Fibroblast of lung (primary cell): ENCODE measurements around the gene GAB2. TPM values are rescaled to one million over a fixed set of nuclear protein-coding genes. Genes with fewer than 3 reads are reported as not detected.

ENCODE experiments used
- DNase-seq, 2 donors: peaks; one replicate each; pipeline versions ENCODE4 v3.0.0 to v3.0.0-alpha.2; 2010; ENCODE audit warnings: low read depth in 2 of 2
- H2AFZ ChIP-seq: 2 replicates; pipeline ENCODE4 v1.5.1; 2012; ENCODE audit warnings: low read length, control low read depth, inconsistent platforms
- H3K27ac ChIP-seq: 2 replicates; pipeline ENCODE4 v1.5.1; 2011; ENCODE audit warnings: low read length, control low read depth; ENCODE audit not compliant: insufficient read depth
- H3K27me3 ChIP-seq: 2 replicates; pipeline ENCODE4 v1.5.1; 2011; ENCODE audit warnings: mild to moderate bottlenecking, low read length; ENCODE audit not compliant: control insufficient read depth, insufficient read depth
- H3K36me3 ChIP-seq: 2 replicates; pipeline ENCODE4 v1.5.1; 2011; ENCODE audit warnings: low read length; ENCODE audit not compliant: control insufficient read depth, insufficient read depth
- H3K4me1 ChIP-seq: 2 replicates; pipeline ENCODE4 v1.5.1; 2011; ENCODE audit warnings: low read length; ENCODE audit not compliant: control insufficient read depth, insufficient read depth; ENCODE audit errors: extremely low read depth
- H3K4me2 ChIP-seq: 2 replicates; pipeline ENCODE4 v1.5.1; 2011; ENCODE audit warnings: low read length, control low read depth; ENCODE audit not compliant: insufficient read depth; ENCODE audit errors: extremely low read depth
- H3K4me3 ChIP-seq, 4 experiments: fragments of 200-600 bp in 1 of 4; sonication (generic) in 1 of 4; replicated peaks in 1 of 4; 2 replicates each; pipeline ENCODE4 v1.5.1; 2011 to 2016; ENCODE audit warnings: low read length in 4 of 4, low read depth in 3 of 4, mild to moderate bottlenecking in 3 of 4, control low read depth in 2 of 4, inconsistent platforms in 1 of 4, mixed read lengths in 1 of 4; ENCODE audit not compliant: insufficient read depth in 1 of 4; ENCODE audit errors: control extremely low read depth in 1 of 4
- H3K79me2 ChIP-seq: 2 replicates; pipeline ENCODE4 v1.5.1; 2012; ENCODE audit warnings: mild to moderate bottlenecking, low read length, inconsistent platforms; ENCODE audit not compliant: control insufficient read depth, insufficient read depth
- H3K9ac ChIP-seq: 2 replicates; pipeline ENCODE4 v1.5.1; 2011; ENCODE audit warnings: mild to moderate bottlenecking, low read length, control low read depth; ENCODE audit not compliant: insufficient read depth
- H3K9me3 ChIP-seq: 2 replicates; pipeline ENCODE4 v1.5.1; 2012; ENCODE audit warnings: low read depth, low read length; ENCODE audit not compliant: control insufficient read depth, insufficient read depth
- H4K20me1 ChIP-seq: 2 replicates; pipeline ENCODE4 v1.5.1; 2011; ENCODE audit warnings: low read length; ENCODE audit not compliant: control insufficient read depth, insufficient read depth; ENCODE audit errors: extremely low read depth
- EZH2 ChIP-seq: IDR thresholded peaks from 2 replicates; pipeline ENCODE4 v1.5.1; 2012; ENCODE audit warnings: low read length, control low read depth, mild to moderate bottlenecking; ENCODE audit errors: missing control alignments
- polyA plus RNA-seq, 2 donors: library from polyadenylated mRNA; depleted of rRNA in 1 of 2; stranded (reverse) in 1 of 2; unstranded in 1 of 2; fragments of >200 nt; gene quantifications; 2 replicates each; pipeline ENCODE4 v1.2.1, GENCODE V29; 2011 to 2012; ENCODE audit warnings: missing spikeins in 1 of 2
- total RNA-seq: library from RNA; depleted of rRNA; stranded (reverse); fragments of >200 nt; gene quantifications from 2 replicates; pipeline ENCODE4 v1.2.1, GENCODE V29; 2014
- TF ChIP-seq, protein P1 (sequence below), 2 donors: IDR thresholded peaks in 1 of 2; conservative IDR thresholded peaks in 1 of 2; 1 replicate in 1 of 2; 2 replicates in 1 of 2; pipeline ENCODE4 v1.5.1; 2011 to 2012; ENCODE audit warnings: low read length in 2 of 2, control low read depth in 1 of 2, inconsistent platforms in 1 of 2, low read depth in 1 of 2, mild to moderate bottlenecking in 1 of 2

GAB2 gene
- total and polyA plus RNA-seq, 2 donors (not counting 1 experiment from before 2014, with no cell fraction given), result 7.1 to 14.0 TPM

DNA sequence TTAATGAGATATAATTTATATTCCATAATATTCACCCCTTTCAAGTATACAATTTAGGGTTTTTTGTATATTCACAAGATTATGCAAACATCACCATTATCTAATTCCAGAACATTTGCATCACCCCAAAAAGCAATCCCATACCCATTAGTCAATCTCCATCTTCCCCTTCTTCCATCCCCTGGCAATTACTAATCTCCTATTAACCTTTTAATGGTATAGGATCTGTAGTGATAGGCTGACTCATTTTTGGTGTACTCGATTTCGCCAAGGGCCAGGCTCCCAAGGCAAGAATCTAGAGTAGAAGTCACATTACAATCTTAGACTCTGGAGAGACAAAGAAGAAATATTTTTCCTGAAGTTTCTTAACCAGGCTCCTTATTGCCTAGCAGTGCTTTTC, 113.4 kb downstream of the GAB2 start:
- Histone ChIP-seq H3K79me2 (no peaks in the 10 kb centered on the region), H3K9ac (no peak overlapping the region), H2AFZ (no peak overlapping the region), H4K20me1 (no peaks in the 10 kb centered on the region), H3K9me3 (no peaks in the 10 kb centered on the region), H3K27ac (no peak overlapping the region), H3K4me3 (no peak overlapping the region), H3K27me3 (no peaks in the 10 kb centered on the region), H3K4me1 (no peaks in the 10 kb centered on the region), H3K36me3 (no peaks in the 10 kb centered on the region), H3K4me2 (no peak overlapping the region)
- no peak for TF ChIP-seq EZH2
- TF ChIP-seq, protein P1, sequence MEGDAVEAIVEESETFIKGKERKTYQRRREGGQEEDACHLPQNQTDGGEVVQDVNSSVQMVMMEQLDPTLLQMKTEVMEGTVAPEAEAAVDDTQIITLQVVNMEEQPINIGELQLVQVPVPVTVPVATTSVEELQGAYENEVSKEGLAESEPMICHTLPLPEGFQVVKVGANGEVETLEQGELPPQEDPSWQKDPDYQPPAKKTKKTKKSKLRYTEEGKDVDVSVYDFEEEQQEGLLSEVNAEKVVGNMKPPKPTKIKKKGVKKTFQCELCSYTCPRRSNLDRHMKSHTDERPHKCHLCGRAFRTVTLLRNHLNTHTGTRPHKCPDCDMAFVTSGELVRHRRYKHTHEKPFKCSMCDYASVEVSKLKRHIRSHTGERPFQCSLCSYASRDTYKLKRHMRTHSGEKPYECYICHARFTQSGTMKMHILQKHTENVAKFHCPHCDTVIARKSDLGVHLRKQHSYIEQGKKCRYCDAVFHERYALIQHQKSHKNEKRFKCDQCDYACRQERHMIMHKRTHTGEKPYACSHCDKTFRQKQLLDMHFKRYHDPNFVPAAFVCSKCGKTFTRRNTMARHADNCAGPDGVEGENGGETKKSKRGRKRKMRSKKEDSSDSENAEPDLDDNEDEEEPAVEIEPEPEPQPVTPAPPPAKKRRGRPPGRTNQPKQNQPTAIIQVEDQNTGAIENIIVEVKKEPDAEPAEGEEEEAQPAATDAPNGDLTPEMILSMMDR (conservative IDR thresholded peaks at IDR 0.05 in 1 of 2, IDR thresholded peaks at IDR 0.05 in 1 of 2; ENCODE audit: low read depth in 1 of 2, low read length in 2 of 2), result no peak
- no peak for DNase-seq

DNA sequence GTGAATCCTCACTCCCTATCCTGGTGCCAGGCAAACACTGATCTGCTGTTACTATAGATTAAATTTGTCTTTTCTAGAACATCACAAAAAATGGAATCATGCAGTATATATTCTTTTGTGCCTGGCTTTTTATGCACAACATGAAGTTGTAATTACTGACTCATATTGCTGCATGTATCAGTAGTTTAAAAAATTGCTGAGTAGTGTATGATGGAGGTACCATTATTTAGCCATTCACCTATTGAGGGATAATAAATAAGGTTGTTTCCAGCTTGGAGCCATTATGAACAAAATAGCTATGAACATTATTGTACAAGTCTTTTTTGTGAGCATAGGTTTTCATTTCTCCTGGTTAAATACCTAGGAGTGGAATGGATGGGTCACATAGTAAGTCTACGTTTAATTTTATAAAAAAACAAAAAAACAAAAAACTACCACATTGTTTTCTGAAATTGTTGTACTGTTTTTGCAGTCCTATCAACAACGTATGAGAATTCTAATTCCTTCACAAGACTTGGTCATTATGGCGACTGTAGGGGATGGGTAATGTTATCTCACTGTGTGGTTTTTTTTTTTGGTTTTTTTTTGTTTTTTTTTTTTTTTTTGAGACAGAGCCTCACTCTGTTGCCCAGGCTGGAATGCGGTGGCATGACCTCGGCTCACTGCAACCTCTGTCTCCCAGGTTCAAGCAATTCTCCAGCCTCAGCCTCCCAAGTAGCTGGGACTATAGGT, 117.3 kb downstream of the GAB2 start:
- H3K36me3 ChIP-seq, result no peaks in the 10 kb centered on the region
- no peak overlapping the region for H2AFZ ChIP-seq
- TF ChIP-seq, protein P1 (conservative IDR thresholded peaks at IDR 0.05 in 1 of 2, IDR thresholded peaks at IDR 0.05 in 1 of 2; ENCODE audit: low read depth in 1 of 2, low read length in 2 of 2), result no peak
- no peak for TF ChIP-seq EZH2
- no peak overlapping the region for H3K9ac ChIP-seq
- no peaks in the 10 kb centered on the region for H4K20me1 ChIP-seq
- no peaks in the 10 kb centered on the region for H3K79me2 ChIP-seq
- H3K27me3 ChIP-seq, result no peaks in the 10 kb centered on the region
- no peaks in the 10 kb centered on the region for H3K4me1 ChIP-seq
- DNase-seq, result no peak
- H3K27ac ChIP-seq, result no peak overlapping the region
- no peak overlapping the region for H3K4me2 ChIP-seq
- no peaks in the 10 kb centered on the region for H3K9me3 ChIP-seq
- no peak overlapping the region for H3K4me3 ChIP-seq

DNA sequence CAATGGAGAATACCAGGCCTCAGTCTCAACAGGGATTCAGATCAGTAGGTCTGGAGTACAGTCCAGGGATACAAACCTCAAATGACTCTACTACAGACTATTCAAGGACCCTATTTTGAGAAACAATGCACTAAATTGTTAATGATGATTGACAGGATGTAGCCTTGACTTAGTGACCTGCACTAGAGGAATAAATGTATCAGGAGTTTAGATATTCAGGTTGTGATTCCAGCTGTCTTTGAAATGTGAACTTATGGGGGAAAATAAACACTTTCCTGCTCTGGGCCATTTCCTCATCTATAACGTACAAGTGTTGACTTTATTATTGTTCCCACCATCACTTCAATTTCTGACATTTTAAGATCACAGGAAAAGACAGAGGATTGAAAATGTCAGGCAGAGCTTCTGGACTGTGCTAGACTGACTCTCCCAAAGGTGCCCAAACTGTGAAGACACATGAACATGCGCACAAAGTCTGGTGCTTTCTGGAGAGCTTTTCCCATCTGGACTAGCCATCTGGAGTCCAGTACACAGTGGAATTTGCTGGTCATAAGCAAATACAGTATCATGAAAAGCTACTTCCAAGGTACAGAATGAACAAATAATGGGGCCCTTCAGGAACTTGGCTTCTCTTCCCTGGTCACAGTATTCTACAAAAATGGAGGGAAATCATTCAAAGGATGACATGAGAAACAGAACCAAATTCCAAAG, 118.5 kb downstream of the GAB2 start:
- no peak for DNase-seq
- no peak overlapping the region for H3K4me2 ChIP-seq
- H3K9me3 ChIP-seq, result no peaks in the 10 kb centered on the region
- no peak overlapping the region for H3K4me3 ChIP-seq
- H3K27me3 ChIP-seq, result no peaks in the 10 kb centered on the region
- H3K79me2 ChIP-seq, result no peaks in the 10 kb centered on the region
- no peaks in the 10 kb centered on the region for H3K4me1 ChIP-seq
- no peak overlapping the region for H2AFZ ChIP-seq
- no peak for TF ChIP-seq EZH2
- TF ChIP-seq, protein P1 (conservative IDR thresholded peaks at IDR 0.05 in 1 of 2, IDR thresholded peaks at IDR 0.05 in 1 of 2; ENCODE audit: low read depth in 1 of 2, low read length in 2 of 2), result no peak
- no peaks in the 10 kb centered on the region for H4K20me1 ChIP-seq
- no peak overlapping the region for H3K9ac ChIP-seq
- H3K27ac ChIP-seq, result no peak overlapping the region
- no peaks in the 10 kb centered on the region for H3K36me3 ChIP-seq
